ES-I3 (cell line): Measurements from ENCODE around the gene EHD2.
A peak's percentile ranks its signal among the peaks of the same experiment; 100 is the strongest.
"Not testable (repeated sequence)": the region's sequence is repeated elsewhere in the genome, so short reads cannot be mapped to it uniquely, and the experiment has no call there.

Source experiments
- H3K36me3 ChIP-seq: 2 replicates; pipeline ENCODE4 v1.6.1; 2013; ENCODE audit warnings: mild to moderate bottlenecking, low read length, control low read depth, moderate library complexity; ENCODE audit not compliant: insufficient read depth
- H3K4me1 ChIP-seq: 2 replicates; pipeline ENCODE4 v1.6.1; 2013; ENCODE audit warnings: mild to moderate bottlenecking, control low read depth, low read length; ENCODE audit not compliant: insufficient read depth
- H3K9ac ChIP-seq: 2 replicates; pipeline ENCODE4 v1.6.1; 2013; ENCODE audit warnings: low read depth, mild to moderate bottlenecking, low read length, moderate library complexity
- H3K9me3 ChIP-seq: 2 replicates; pipeline ENCODE4 v1.6.1; 2013; ENCODE audit warnings: mild to moderate bottlenecking, low read length, moderate library complexity; ENCODE audit not compliant: control insufficient read depth, insufficient read depth

EHD2 gene

GRCh38 chr19:47716270-47716937, 3.2 kb downstream of the EHD2 start:
- H3K9ac ChIP-seq = no peak overlapping the region
- peaks cover 4% of the 10 kb centered on the region; the same call in 1 of the 2 replicates for H3K4me1 ChIP-seq
- no peaks in the 10 kb centered on the region; the same call in 1 of the 2 replicates for H3K36me3 ChIP-seq
- H3K9me3 ChIP-seq = peaks cover 4% of the 10 kb centered on the region; the same call in 1 of the 2 replicates

DNA sequence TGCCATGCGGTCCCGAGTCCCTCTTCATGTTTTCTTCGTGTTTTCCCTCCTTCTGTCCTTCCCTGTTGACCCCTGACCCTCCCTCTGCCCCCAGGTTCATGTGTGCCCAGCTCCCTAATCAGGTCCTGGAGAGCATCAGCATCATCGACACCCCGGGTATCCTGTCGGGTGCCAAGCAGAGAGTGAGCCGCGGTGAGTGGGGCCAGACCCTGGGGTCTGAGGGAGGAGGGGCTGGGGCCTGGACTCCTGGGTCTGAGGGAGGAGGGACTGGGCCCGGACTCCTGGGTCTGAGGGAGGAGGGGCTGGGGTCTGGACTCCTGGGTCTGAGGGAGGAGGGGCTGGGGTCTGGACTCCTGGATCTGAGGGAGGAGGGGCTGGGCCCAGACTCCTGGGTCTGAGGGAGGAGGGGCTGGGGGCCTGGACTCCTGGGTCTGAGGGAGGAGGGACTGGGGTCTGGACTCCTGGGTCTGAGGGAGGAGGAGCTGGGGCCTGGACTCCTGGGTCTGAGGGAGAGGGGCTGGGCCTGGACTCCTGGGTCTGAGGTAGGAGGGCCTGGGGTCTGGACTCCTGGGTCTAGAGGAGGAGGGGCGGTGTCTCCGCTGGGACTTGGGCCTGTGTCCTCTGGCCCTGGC, 5.3 kb downstream of the EHD2 start:
- H3K36me3 ChIP-seq, H3K9ac ChIP-seq, H3K4me1 ChIP-seq, H3K9me3 ChIP-seq: not testable (repeated sequence)

DNA sequence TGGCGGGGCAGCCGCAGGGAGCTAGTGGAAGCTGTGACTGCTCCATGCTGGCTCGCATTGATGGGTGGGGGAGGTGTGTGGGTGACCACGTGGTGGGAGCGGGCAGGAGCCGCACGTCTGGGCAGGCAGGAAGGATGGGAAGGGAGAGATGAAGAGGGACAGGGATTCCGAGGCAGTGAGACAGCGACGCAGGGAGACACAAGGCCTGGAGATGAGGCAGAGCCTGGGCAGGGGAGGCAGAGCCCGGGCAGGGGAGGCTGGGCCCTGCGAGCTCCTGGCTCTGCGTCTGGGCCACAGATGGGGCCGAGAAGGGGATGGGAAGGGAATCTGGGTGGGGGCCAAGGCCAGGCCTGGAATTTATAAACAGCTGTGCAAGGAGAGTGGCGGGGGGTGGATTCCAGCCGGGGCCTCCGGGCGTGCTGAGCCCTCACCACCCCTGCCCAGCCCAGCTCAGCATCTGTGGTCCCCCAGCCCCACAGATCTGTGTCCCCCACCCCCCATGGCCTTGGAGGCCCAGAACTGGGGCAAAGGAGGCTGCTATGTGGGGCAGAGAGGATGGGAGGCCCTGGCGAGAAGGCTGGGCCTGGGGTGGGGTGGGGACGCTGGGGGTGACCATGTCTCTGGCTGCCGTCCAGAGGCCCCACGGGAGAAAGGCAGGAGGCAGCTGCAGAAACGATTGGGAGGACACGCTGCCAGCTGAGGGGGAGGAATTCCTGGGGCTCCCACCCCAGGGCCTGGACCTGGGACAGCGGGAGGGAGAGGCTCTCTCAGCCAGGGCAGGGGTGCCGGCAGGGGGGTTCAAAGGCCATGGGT, 6.0 kb downstream of the EHD2 start:
- peaks cover under 1% of the 10 kb centered on the region; the same call in 1 of the 2 replicates for H3K36me3 ChIP-seq
- H3K9me3 ChIP-seq = peaks cover 4% of the 10 kb centered on the region; the same call in 1 of the 2 replicates
- peak overlapping the region; percentile 20; the same call in 1 of the 2 replicates for H3K9ac ChIP-seq
- peaks cover 4% of the 10 kb centered on the region; the same call in 1 of the 2 replicates for H3K4me1 ChIP-seq

DNA sequence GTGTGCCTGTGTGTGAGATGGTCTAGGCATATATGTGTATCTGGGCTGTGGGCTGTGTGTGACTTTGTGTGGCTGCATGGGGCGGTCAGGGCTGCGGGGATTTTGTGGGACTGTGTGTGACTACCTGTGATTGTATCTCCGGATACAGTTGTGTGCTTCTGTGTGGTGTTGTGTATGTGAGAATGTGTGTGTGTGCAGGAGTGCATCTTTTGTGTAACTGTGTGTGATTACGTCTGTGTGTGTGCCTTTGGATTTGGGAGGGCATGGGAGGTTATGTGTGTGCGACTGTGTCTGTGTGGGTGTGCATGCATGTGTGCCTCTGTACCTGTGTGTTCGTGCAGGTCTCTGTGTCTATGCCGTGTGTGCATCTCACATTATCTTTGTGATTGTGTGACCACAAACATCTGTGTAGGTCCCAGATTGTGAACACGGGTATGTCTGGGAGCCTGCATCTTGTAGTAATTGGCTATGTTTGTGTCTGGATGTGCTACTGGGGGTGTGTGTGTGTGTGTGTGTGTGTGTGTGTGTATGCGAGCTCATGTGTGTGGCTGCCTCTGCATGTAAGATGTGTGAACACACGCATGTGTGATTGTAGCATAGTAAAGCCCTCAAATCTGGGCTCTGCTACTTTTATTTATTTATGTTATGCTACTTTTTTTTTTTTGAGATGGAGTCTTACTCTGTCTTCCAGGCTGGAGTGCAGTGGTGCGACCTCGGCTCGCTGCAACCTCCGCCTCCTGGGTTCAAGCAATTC, 7.6 kb downstream of the EHD2 start:
- no peaks in the 10 kb centered on the region for H3K9me3 ChIP-seq
- peaks cover 4% of the 10 kb centered on the region; the same call in 1 of the 2 replicates for H3K4me1 ChIP-seq
- H3K36me3 ChIP-seq = peaks cover 6% of the 10 kb centered on the region
- no peak overlapping the region for H3K9ac ChIP-seq

GRCh38 chr19:47723581-47723940, 10.3 kb downstream of the EHD2 start:
- peaks cover 4% of the 10 kb centered on the region; the same call in 1 of the 2 replicates for H3K4me1 ChIP-seq
- H3K9ac ChIP-seq = no peak overlapping the region
- H3K36me3 ChIP-seq = peaks cover 6% of the 10 kb centered on the region
- no peaks in the 10 kb centered on the region for H3K9me3 ChIP-seq

GRCh38 chr19:47725759-47726401, 12.7 kb downstream of the EHD2 start:
- peaks cover 12% of the 10 kb centered on the region for H3K36me3 ChIP-seq
- H3K9me3 ChIP-seq = no peaks in the 10 kb centered on the region
- peaks cover 5% of the 10 kb centered on the region; the same call in 1 of the 2 replicates for H3K4me1 ChIP-seq
- no peak overlapping the region for H3K9ac ChIP-seq

DNA sequence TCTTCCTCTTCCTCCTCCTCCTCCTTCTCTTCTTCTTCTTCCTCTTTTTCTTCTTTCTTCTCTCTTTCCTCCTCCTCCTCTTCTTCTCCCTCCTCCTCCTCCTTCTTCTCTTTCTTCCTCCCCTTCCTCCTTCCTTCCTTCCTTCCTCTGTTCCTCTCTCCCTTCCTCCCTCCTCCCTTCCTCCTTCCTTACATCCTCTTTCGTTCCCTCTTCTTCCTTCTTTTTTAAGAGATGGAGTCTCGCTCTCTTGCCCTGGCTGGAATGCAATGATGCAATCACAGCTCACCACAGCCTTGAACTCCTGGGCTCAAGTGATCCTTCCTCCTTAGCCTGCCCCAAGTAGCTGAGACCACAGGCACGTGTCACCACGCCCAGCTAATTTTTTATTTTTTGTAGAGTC, 13.2 kb downstream of the EHD2 start:
- no peak overlapping the region for H3K9ac ChIP-seq

GRCh38 chr19:47728295-47728694, 15.1 kb downstream of the EHD2 start:
- H3K9me3 ChIP-seq, H3K4me1 ChIP-seq, H3K9ac ChIP-seq: not testable (repeated sequence)
- peaks cover 13% of the 10 kb centered on the region for H3K36me3 ChIP-seq

More for the DNA sequence above, 13.2 kb downstream of the EHD2 start:
- H3K4me1 ChIP-seq = peaks cover 5% of the 10 kb centered on the region; the same call in 1 of the 2 replicates
- peaks cover 13% of the 10 kb centered on the region for H3K36me3 ChIP-seq
- no peaks in the 10 kb centered on the region for H3K9me3 ChIP-seq

DNA sequence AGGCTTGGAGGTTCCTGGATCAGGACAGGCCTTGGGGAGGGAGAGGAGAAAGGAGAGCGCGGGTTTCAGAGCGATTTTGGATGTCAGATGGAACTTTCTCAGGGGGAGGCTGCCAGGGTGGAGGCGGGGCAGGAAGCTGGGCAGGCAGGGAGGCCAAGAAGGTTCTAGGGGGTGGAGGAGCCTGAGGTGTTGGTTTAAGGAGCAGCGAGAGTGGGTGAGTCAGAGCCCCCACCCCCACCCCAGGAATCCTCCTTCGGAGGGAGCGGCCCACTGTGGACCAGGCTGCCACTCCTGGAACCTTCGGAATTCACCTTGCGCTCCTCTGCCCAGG, 16.2 kb downstream of the EHD2 start:
- H3K9me3 ChIP-seq = no peaks in the 10 kb centered on the region
- peak overlapping the region; percentile 50 for H3K9ac ChIP-seq
- peaks cover 5% of the 10 kb centered on the region; the same call in 1 of the 2 replicates for H3K4me1 ChIP-seq
- H3K36me3 ChIP-seq = peaks cover 11% of the 10 kb centered on the region

- Histone ChIP-seq H3K9ac (peak overlapping the region; percentile 50; the same call in 1 of the 2 replicates), H3K36me3 (peaks cover 11% of the 10 kb centered on the region; the same call in 1 of the 2 replicates), H3K9me3 (no peaks in the 10 kb centered on the region), H3K4me1 (peaks cover 5% of the 10 kb centered on the region; the same call in 1 of the 2 replicates)
Measured at GRCh38 chr19:47729799-47730520, 16.7 kb downstream of the EHD2 start.

DNA sequence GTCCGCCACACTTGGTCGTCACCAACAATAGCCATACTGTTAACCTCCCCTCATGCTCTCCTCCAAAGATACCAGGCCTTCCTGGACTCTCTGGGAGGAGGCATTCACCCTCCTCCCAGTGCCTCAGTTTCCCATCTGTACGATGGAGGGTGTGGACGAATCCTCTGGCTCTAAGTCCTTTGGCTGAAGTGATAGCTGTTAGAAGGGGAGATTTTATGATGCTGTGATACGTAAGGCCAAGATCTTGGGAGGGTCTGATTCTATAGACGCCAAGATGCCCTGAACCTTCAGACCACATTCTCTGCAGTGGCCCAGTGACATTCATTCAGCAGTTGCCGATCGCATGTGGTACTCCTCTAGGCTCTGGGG, 17.3 kb downstream of the EHD2 start:
- H3K4me1 ChIP-seq = peaks cover 5% of the 10 kb centered on the region; the same call in 1 of the 2 replicates
- H3K9me3 ChIP-seq = no peaks in the 10 kb centered on the region
- H3K36me3 ChIP-seq = peaks cover 7% of the 10 kb centered on the region; the same call in 1 of the 2 replicates

GRCh38 chr19:47730910-47731309, 17.7 kb downstream of the EHD2 start:
- H3K4me1 ChIP-seq = peaks cover 5% of the 10 kb centered on the region; the same call in 1 of the 2 replicates
- no peaks in the 10 kb centered on the region for H3K9me3 ChIP-seq
- H3K36me3 ChIP-seq = peaks cover 7% of the 10 kb centered on the region; the same call in 1 of the 2 replicates
- H3K9ac ChIP-seq = no peak overlapping the region

More for the DNA sequence above, 17.3 kb downstream of the EHD2 start:
- H3K9ac ChIP-seq = no peak overlapping the region

DNA sequence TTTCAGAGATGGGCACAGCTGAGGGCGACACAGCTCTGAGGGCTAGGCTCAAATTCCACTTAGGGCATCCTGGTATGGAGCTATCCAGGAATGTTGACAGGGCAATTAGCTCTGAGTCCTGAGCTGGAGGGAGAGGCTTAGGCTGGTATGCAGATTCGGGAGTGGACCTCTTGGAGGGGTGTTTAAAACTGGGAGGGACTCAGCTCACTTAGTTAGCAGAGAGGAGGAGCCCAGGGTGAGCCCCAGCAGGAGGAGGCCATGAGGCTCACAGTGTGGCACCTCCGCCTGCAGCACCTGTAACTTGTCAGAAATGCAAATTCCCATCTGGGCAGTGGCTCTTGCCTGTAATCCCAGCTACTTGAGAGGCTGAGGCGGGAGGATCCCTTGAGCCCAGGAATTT, 21.9 kb downstream of the EHD2 start:
- H3K9ac ChIP-seq = no peak overlapping the region
- H3K36me3 ChIP-seq = peaks cover 7% of the 10 kb centered on the region; the same call in 1 of the 2 replicates
- no peaks in the 10 kb centered on the region for H3K9me3 ChIP-seq
- H3K4me1 ChIP-seq = no peaks in the 10 kb centered on the region
